HepG2 (cell line): ENCODE data around the gene ZNRD2. TPM values are rescaled to one million over a fixed set of nuclear protein-coding genes. Genes with fewer than 3 reads are reported as not detected.

ENCODE experiments used
- EZH2 ChIP-seq: conservative IDR thresholded peaks from 2 replicates; pipeline ENCODE4 v1.6.1; 2012; ENCODE audit warnings: mild to moderate bottlenecking, low read depth, low read length, moderate library complexity
- ZNF296 ChIP-seq: sonication (generic); formaldehyde crosslinking; conservative IDR thresholded peaks from 2 replicates; pipeline ENCODE4 v1.5.0; 2020; ENCODE audit warnings: mild to moderate bottlenecking, missing genetic modification reagents
- polyA plus RNA-seq, 8 experiments: library from polyadenylated mRNA; depleted of rRNA in 3 of 8; stranded (reverse) in 7 of 8; unstranded in 1 of 8; fragments of >200 nt; fragmentation: Illumina TruSeq in 4 of 8; extraction: Trizol in 4 of 8; gene quantifications; 2 replicates each; pipeline versions ENCODE4 v1.2.1 to v1.2.3, GENCODE V29; 2011 to 2016; ENCODE audit warnings: low read depth in 4 of 8, missing spikeins in 1 of 8, mixed read lengths in 1 of 8; ENCODE audit not compliant: insufficient read depth in 1 of 8
- total RNA-seq, 5 experiments: library from RNA; depleted of rRNA; stranded (reverse); fragments of >200 nt; fragmentation: Illumina TruSeq; extraction: Trizol; gene quantifications; 2 replicates each; pipeline ENCODE4 v1.2.3, GENCODE V29; 2016; ENCODE audit warnings: low read depth in 1 of 5
- TF ChIP-seq, protein P1 (sequence below): sonication (generic); formaldehyde crosslinking; IDR thresholded peaks from 2 replicates; pipeline ENCODE4 v1.4.0; 2020; ENCODE audit warnings: missing genetic modification reagents
- TF ChIP-seq, protein P2 (sequence below): sonication (generic); formaldehyde crosslinking; IDR thresholded peaks from 2 replicates; pipeline ENCODE4 v1.4.0; 2020; ENCODE audit warnings: mild to moderate bottlenecking, missing genetic modification reagents
- TF ChIP-seq, protein P3 (sequence below), 2 experiments: sonication (generic) in 1 of 2; formaldehyde crosslinking in 1 of 2; IDR thresholded peaks; 2 replicates each; pipeline versions ENCODE4 v1.5.1 to v1.6.1; 2011 to 2020; ENCODE audit warnings: borderline replicate concordance in 1 of 2, low read depth in 1 of 2, low read length in 1 of 2, mild to moderate bottlenecking in 1 of 2, missing genetic modification reagents in 1 of 2, moderate library complexity in 1 of 2
- TF ChIP-seq, protein P4 (sequence below): sonication (generic); formaldehyde crosslinking; IDR thresholded peaks from 2 replicates; pipeline ENCODE4 v1.4.0; 2020; ENCODE audit warnings: missing genetic modification reagents, borderline replicate concordance

Gene ZNRD2
- total and polyA plus RNA-seq, 2 of the 13 experiments (the other 11 are each of a cell fraction or from before 2014, with no cell fraction given), result 29.2 to 34.0 TPM

DNA sequence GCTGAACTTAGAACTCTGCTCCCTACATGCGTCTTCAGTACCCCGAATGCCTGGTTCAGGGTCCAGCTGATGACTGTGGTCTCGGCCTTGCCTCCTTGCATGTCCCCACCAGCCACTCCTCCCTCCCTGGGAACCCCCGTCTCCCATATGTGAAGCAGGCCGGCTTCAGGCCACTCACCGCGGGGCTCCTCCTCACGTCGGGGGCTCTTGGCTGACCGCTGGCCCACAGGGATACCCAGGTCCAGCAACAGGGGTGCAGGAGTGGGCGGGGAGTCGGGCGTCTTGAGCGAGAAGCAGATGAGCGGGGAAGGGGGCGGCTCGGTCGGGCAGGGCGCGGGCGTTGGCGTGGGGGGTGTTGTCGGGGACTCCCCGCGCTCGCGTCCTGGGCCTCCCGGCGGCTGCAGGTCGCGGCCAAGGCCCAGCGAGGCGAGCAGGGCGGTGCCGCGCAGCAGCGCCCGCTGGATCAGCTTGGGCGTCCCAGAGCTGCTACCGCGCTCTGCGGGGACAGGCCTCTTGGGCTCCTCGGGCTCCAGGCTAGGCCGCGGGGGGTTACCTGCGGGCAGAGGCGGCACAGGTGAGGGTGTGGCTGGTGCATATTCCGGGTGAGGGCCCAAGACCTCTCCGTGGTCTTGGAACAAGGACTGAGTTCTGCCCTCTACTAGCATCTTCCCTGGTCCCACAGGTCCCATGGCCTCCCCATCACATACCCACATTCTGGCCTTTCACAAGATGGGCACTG is 29.1 kb downstream of the ZNRD2 start (continued):
- TF ChIP-seq, protein P1, sequence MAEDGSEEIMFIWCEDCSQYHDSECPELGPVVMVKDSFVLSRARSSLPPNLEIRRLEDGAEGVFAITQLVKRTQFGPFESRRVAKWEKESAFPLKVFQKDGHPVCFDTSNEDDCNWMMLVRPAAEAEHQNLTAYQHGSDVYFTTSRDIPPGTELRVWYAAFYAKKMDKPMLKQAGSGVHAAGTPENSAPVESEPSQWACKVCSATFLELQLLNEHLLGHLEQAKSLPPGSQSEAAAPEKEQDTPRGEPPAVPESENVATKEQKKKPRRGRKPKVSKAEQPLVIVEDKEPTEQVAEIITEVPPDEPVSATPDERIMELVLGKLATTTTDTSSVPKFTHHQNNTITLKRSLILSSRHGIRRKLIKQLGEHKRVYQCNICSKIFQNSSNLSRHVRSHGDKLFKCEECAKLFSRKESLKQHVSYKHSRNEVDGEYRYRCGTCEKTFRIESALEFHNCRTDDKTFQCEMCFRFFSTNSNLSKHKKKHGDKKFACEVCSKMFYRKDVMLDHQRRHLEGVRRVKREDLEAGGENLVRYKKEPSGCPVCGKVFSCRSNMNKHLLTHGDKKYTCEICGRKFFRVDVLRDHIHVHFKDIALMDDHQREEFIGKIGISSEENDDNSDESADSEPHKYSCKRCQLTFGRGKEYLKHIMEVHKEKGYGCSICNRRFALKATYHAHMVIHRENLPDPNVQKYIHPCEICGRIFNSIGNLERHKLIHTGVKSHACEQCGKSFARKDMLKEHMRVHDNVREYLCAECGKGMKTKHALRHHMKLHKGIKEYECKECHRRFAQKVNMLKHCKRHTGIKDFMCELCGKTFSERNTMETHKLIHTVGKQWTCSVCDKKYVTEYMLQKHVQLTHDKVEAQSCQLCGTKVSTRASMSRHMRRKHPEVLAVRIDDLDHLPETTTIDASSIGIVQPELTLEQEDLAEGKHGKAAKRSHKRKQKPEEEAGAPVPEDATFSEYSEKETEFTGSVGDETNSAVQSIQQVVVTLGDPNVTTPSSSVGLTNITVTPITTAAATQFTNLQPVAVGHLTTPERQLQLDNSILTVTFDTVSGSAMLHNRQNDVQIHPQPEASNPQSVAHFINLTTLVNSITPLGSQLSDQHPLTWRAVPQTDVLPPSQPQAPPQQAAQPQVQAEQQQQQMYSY (CRISPR knock-in tag), result no peak
- TF ChIP-seq EZH2, result no peak
- TF ChIP-seq, protein P2, sequence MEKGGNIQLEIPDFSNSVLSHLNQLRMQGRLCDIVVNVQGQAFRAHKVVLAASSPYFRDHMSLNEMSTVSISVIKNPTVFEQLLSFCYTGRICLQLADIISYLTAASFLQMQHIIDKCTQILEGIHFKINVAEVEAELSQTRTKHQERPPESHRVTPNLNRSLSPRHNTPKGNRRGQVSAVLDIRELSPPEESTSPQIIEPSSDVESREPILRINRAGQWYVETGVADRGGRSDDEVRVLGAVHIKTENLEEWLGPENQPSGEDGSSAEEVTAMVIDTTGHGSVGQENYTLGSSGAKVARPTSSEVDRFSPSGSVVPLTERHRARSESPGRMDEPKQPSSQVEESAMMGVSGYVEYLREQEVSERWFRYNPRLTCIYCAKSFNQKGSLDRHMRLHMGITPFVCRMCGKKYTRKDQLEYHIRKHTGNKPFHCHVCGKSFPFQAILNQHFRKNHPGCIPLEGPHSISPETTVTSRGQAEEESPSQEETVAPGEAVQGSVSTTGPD (CRISPR knock-in tag), result no peak
- TF ChIP-seq, protein P3, sequence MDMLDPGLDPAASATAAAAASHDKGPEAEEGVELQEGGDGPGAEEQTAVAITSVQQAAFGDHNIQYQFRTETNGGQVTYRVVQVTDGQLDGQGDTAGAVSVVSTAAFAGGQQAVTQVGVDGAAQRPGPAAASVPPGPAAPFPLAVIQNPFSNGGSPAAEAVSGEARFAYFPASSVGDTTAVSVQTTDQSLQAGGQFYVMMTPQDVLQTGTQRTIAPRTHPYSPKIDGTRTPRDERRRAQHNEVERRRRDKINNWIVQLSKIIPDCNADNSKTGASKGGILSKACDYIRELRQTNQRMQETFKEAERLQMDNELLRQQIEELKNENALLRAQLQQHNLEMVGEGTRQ (IDR thresholded peaks at IDR 0.05; ENCODE audit: low read depth, low read length), result no peak
- TF ChIP-seq, protein P3 (CRISPR knock-in tag; IDR thresholded peaks at IDR 0.05; ENCODE audit: borderline replicate concordance), result no peak
- TF ChIP-seq, protein P4, sequence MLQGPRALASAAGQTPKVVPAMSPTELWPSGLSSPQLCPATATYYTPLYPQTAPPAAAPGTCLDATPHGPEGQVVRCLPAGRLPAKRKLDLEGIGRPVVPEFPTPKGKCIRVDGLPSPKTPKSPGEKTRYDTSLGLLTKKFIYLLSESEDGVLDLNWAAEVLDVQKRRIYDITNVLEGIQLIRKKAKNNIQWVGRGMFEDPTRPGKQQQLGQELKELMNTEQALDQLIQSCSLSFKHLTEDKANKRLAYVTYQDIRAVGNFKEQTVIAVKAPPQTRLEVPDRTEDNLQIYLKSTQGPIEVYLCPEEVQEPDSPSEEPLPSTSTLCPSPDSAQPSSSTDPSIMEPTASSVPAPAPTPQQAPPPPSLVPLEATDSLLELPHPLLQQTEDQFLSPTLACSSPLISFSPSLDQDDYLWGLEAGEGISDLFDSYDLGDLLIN (CRISPR knock-in tag), result no peak
- no peak for TF ChIP-seq ZNF296 (CRISPR knock-in tag)
